Loucy (cell line): ENCODE results near the gene IRF6.
A peak's percentile ranks its signal among the peaks of the same experiment; 100 is the strongest.

ENCODE experiments used
- H2AFZ ChIP-seq: fragments of 200-600 bp; sonication (generic); 2 replicates; pipeline ENCODE4 v1.6.0; 2016; ENCODE audit warnings: antibody characterized with exemption, mild to moderate bottlenecking, low read length, moderate library complexity
- H3F3A ChIP-seq: fragments of 200-600 bp; 2 replicates; pipeline ENCODE4 v1.6.0; 2016; ENCODE audit warnings: antibody characterized with exemption, low read depth, mild to moderate bottlenecking
- H3K27me3 ChIP-seq: fragments of 200-600 bp; sonication (generic); 2 replicates; pipeline ENCODE4 v1.6.1; 2014; ENCODE audit warnings: low read length, mild to moderate bottlenecking; ENCODE audit not compliant: insufficient read depth, poor library complexity, severe bottlenecking
- H3K36me3 ChIP-seq: fragments of 200-600 bp; sonication (generic); 2 replicates; pipeline ENCODE4 v1.6.1; 2016; ENCODE audit warnings: low read length; ENCODE audit not compliant: insufficient read depth
- H3K4me1 ChIP-seq: fragments of 200-600 bp; sonication (generic); 2 replicates; pipeline ENCODE4 v1.5.1; 2014; ENCODE audit warnings: low read length, mild to moderate bottlenecking; ENCODE audit not compliant: insufficient read depth, poor library complexity, severe bottlenecking
- H3K4me2 ChIP-seq: fragments of 200-600 bp; sonication (generic); 2 replicates; pipeline ENCODE4 v1.6.0; 2014; ENCODE audit warnings: antibody characterized with exemption, low read length, low read depth, mild to moderate bottlenecking; ENCODE audit not compliant: poor library complexity, severe bottlenecking
- H3K4me3 ChIP-seq: fragments of 200-600 bp; sonication (generic); 2 replicates; pipeline ENCODE4 v1.5.1; 2014; ENCODE audit warnings: low read length, mild to moderate bottlenecking, mixed read lengths; ENCODE audit not compliant: poor library complexity, severe bottlenecking
- H3K79me2 ChIP-seq: fragments of 200-600 bp; sonication (generic); 2 replicates; pipeline ENCODE4 v1.6.1; 2014; ENCODE audit warnings: low read length; ENCODE audit not compliant: insufficient read depth
- H3K9ac ChIP-seq: fragments of 200-600 bp; sonication (generic); 2 replicates; pipeline ENCODE4 v1.6.0; 2014; ENCODE audit warnings: mild to moderate bottlenecking, low read depth, low read length, moderate library complexity; ENCODE audit not compliant: poor library complexity, severe bottlenecking
- H3K9me2 ChIP-seq: fragments of 200-600 bp; sonication (generic); replicated peaks from 2 replicates; pipeline ENCODE4 v1.6.1; 2016; ENCODE audit warnings: low read depth, low read length, mixed read lengths
- H3K9me3 ChIP-seq: fragments of 200-600 bp; sonication (generic); 2 replicates; pipeline ENCODE4 v1.6.1; 2014; ENCODE audit warnings: mild to moderate bottlenecking, antibody characterized with exemption, low read length, low read depth; ENCODE audit not compliant: insufficient read depth
- H4K20me1 ChIP-seq: fragments of 200-600 bp; sonication (generic); 2 replicates; pipeline ENCODE4 v1.6.0; 2014; ENCODE audit warnings: antibody characterized with exemption, low read length, mild to moderate bottlenecking; ENCODE audit not compliant: insufficient read depth, poor library complexity, severe bottlenecking
- EZH2phosphoT487 ChIP-seq: fragments of 200-600 bp; IDR thresholded peaks from 2 replicates; pipeline ENCODE4 v1.6.1; 2018; ENCODE audit warnings: antibody characterized with exemption, mild to moderate bottlenecking, moderate library complexity, borderline replicate concordance
- TF ChIP-seq, protein P1 (sequence below): fragments of 200-600 bp; sonication (generic); conservative IDR thresholded peaks from 2 replicates; pipeline ENCODE4 v1.5.1; 2014; ENCODE audit warnings: mild to moderate bottlenecking, antibody characterized with exemption, low read length

Gene IRF6

GRCh38 chr1:209837671-209838070 is 31.7 kb upstream of the IRF6 start:
- H4K20me1 ChIP-seq, result no peaks in the 10 kb centered on the region
- no peak overlapping the region for H3K9ac ChIP-seq
- H3K9me3 ChIP-seq, result no peaks in the 10 kb centered on the region
- H3K4me3 ChIP-seq, result no peak overlapping the region
- TF ChIP-seq, protein P1, sequence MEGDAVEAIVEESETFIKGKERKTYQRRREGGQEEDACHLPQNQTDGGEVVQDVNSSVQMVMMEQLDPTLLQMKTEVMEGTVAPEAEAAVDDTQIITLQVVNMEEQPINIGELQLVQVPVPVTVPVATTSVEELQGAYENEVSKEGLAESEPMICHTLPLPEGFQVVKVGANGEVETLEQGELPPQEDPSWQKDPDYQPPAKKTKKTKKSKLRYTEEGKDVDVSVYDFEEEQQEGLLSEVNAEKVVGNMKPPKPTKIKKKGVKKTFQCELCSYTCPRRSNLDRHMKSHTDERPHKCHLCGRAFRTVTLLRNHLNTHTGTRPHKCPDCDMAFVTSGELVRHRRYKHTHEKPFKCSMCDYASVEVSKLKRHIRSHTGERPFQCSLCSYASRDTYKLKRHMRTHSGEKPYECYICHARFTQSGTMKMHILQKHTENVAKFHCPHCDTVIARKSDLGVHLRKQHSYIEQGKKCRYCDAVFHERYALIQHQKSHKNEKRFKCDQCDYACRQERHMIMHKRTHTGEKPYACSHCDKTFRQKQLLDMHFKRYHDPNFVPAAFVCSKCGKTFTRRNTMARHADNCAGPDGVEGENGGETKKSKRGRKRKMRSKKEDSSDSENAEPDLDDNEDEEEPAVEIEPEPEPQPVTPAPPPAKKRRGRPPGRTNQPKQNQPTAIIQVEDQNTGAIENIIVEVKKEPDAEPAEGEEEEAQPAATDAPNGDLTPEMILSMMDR, result no peak
- TF ChIP-seq EZH2phosphoT487, result no peak
- H3F3A ChIP-seq, result no peaks in the 10 kb centered on the region
- H2AFZ ChIP-seq, result no peak overlapping the region
- H3K4me2 ChIP-seq, result no peak overlapping the region
- no peaks in the 10 kb centered on the region for H3K27me3 ChIP-seq
- peaks cover 12% of the 10 kb centered on the region for H3K4me1 ChIP-seq
- H3K36me3 ChIP-seq, result peaks cover 92% of the 10 kb centered on the region
- H3K9me2 ChIP-seq, result no peaks in the 10 kb centered on the region
- H3K79me2 ChIP-seq, result no peaks in the 10 kb centered on the region; the same call in 1 of the 2 replicates

GRCh38 chr1:209835782-209836298 is 29.9 kb upstream of the IRF6 start:
- Histone ChIP-seq H2AFZ (no peak overlapping the region), H3K79me2 (no peaks in the 10 kb centered on the region; the same call in 1 of the 2 replicates), H3K4me2 (no peak overlapping the region), H3K27me3 (no peaks in the 10 kb centered on the region), H3K9me3 (no peaks in the 10 kb centered on the region), H3K9ac (no peak overlapping the region), H3F3A (no peaks in the 10 kb centered on the region), H3K4me3 (no peak overlapping the region), H3K9me2 (no peaks in the 10 kb centered on the region), H4K20me1 (no peaks in the 10 kb centered on the region), H3K4me1 (peaks cover 12% of the 10 kb centered on the region), H3K36me3 (peaks cover 80% of the 10 kb centered on the region)
- TF ChIP-seq EZH2phosphoT487, result no peak
- TF ChIP-seq, protein P1, result no peak

DNA sequence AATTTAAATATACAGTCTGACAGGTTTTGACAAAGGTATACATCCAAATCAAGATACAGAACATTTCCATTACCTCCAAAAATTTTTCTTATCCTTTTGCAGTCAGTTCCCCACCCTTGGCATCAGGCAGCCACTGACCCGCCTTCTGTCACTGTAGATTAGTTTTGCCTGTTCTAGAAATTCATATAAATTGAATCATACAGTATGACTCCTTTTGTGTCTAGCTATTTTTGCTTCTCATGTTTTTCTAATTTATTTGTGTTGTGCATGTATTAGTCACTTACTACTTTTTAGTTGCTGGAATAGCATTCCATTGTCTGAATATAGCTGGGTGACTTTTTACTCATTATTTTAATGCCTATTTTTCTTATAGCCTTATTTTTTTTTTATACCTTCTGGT is 25.7 kb upstream of the IRF6 start:
- H3K9ac ChIP-seq, result no peak overlapping the region
- peaks cover 43% of the 10 kb centered on the region for H3K36me3 ChIP-seq
- H4K20me1 ChIP-seq, result peaks cover 11% of the 10 kb centered on the region
- peak overlapping the region; percentile 73 for H3K4me2 ChIP-seq
- H3K4me3 ChIP-seq, result no peak overlapping the region
- peaks cover 25% of the 10 kb centered on the region for H3K79me2 ChIP-seq
- no peak for TF ChIP-seq EZH2phosphoT487
- TF ChIP-seq, protein P1, result no peak
- peaks cover 23% of the 10 kb centered on the region for H3K4me1 ChIP-seq
- H3K9me2 ChIP-seq, result no peaks in the 10 kb centered on the region
- H3F3A ChIP-seq, result no peaks in the 10 kb centered on the region
- H3K27me3 ChIP-seq, result no peaks in the 10 kb centered on the region
- H2AFZ ChIP-seq, result no peak overlapping the region
- no peaks in the 10 kb centered on the region for H3K9me3 ChIP-seq
